ENCODE results near the gene CHD6.

CHD6 gene

DNA sequence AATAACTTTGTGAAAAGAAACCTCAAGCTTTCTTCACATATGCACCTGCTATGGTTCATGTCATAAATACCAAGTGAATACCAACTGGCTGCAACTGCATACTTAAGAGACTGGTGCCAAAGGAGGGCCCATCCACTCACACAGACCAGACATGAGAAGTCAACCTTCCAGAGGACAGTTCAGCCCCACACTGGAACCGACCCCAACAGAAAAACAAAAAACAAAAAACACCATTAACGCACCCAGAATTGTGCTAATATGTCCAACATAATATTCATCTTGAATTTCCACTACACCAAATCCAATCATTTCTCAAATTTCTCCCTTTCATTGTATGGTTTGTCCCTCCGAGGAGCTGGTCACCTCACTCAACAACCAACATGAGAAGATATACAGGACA, 42.8 kb downstream of the CHD6 start:
- DNase-seq (ENCODE audit: low read depth): no peak
- TF ChIP-seq, protein P1, sequence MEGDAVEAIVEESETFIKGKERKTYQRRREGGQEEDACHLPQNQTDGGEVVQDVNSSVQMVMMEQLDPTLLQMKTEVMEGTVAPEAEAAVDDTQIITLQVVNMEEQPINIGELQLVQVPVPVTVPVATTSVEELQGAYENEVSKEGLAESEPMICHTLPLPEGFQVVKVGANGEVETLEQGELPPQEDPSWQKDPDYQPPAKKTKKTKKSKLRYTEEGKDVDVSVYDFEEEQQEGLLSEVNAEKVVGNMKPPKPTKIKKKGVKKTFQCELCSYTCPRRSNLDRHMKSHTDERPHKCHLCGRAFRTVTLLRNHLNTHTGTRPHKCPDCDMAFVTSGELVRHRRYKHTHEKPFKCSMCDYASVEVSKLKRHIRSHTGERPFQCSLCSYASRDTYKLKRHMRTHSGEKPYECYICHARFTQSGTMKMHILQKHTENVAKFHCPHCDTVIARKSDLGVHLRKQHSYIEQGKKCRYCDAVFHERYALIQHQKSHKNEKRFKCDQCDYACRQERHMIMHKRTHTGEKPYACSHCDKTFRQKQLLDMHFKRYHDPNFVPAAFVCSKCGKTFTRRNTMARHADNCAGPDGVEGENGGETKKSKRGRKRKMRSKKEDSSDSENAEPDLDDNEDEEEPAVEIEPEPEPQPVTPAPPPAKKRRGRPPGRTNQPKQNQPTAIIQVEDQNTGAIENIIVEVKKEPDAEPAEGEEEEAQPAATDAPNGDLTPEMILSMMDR (conservative IDR thresholded peaks at IDR 0.05; ENCODE audit: low read depth, low read length): no peak
- no peak overlapping the region for H3K4me3 ChIP-seq (ENCODE audit: low read length)

DNA sequence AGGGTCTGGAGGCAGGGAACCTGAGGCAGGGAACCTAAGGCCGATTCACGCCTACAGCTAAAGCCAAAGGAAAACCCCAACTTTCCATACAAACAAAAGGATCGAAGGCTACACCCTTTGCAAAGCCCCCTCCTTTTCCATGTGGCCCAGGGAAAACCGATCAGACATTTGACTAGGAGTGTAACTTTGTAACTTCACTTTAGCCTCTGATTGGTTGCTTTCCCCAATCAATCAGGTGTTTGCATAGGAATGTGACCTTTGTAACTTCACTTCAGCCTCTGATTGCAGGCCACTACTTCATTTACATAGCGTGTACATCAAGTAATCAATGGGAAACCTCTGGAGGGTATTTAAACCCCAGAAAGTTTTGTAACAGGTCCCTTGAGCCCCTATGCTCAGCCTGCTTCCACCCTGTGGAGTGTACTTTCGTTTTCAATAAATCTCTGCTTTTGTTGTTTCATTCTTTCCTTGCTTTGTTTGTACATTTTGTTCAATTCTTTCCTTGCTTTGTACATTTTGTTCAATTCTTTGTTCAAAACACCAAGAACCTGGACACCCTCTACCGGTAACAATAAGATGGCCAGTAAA, 43.3 kb downstream of the CHD6 start:
- DNase-seq (ENCODE audit: low read depth): no peak
- TF ChIP-seq, protein P1 (conservative IDR thresholded peaks at IDR 0.05; ENCODE audit: low read depth, low read length): no peak
- no peak overlapping the region for H3K4me3 ChIP-seq (ENCODE audit: low read length)

DNA sequence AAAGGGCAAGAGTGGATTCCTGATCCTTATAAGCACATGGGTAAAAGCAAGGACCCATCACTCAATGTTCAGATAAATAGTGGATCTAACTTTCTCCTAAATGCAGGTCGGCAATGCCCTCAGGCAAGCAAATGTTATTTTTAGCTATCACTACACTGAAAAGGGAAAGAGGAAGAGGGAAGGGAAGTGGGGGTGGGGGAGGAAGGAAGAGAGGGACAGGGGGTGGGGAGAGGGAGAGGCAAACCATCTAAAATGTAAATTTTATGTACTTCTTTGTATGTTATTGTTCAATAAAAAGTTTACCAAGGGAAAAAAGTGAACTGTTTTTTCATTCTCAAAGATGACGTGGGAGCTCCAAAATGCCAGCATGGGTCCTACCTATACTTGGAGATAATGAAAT, 44.2 kb downstream of the CHD6 start:
- TF ChIP-seq, protein P1 (conservative IDR thresholded peaks at IDR 0.05; ENCODE audit: low read depth, low read length): no peak
- no peak overlapping the region for H3K4me3 ChIP-seq (ENCODE audit: low read length)
- DNase-seq (ENCODE audit: low read depth): no peak

DNA sequence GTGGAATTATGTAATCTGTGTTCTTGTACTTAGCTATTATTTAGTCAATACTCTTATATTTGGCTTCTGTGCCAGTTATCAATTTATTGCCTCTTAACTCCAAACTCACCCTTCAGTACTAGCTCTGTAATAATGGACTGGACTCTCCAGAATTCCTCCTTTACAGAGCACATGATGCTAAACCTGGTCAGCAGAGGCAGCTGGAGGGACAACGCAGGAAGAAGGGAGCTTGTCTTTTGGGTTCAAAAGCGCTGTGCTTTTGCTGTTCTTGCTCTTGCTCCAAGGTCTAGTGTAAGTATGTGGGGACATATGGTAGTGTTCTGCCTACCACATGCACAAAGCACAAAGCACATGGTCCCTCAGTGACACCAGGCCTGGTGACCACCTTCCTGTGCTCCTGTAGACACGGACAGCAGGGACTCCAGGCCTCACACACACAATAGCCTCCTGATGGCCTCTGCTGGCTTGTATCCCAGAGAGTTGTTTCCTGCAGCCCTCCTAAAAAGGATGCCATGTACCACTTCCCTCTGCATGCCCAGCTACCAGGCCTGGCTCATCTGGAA, 46.1 kb downstream of the CHD6 start:
- no peak for DNase-seq (ENCODE audit: low read depth)
- TF ChIP-seq, protein P1 (conservative IDR thresholded peaks at IDR 0.05; ENCODE audit: low read depth, low read length): no peak
- no peak overlapping the region for H3K4me3 ChIP-seq (ENCODE audit: low read length)

DNA sequence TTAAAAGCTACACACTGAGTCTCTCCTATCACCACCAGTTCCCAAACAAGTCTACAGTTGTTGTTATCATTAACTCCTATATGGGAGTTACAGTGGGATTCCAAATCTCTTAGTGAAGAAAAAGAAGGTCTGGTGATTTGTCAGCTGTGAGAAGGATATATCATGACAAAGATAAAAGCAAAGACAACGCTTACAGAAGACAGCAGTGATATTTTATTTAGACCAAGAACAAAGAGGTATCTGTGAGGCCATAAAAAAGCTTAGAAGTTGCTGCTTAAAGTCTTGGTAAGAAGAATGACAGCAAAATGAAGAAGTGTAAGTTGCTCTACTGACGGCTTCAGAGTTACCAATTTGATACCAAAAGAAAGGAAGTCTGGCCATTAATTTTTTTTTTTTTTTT, 47.2 kb downstream of the CHD6 start:
- H3K4me3 ChIP-seq (ENCODE audit: low read length): no peak overlapping the region
- DNase-seq (ENCODE audit: low read depth): no peak
- TF ChIP-seq, protein P1 (conservative IDR thresholded peaks at IDR 0.05; ENCODE audit: low read depth, low read length): no peak

DNA sequence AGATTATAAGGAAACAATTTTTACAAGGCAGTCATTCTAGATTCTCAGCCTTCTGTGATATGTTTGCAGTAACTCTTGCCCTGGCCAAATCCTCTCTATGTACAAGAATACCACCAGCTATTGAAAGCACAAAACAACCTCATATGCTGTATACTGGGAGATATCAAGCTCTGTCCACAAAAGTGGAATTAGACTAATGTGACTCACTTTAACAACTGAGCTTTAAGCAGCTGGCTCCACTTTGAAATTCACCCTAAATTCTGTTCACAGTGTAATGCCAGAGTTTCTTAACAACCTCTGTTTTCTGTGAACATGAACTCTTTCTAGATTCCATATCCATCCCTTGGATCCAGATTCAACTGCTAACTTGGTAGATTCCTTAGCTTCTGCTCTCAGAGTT, 47.6 kb downstream of the CHD6 start:
- no peak for DNase-seq (ENCODE audit: low read depth)
- no peak overlapping the region for H3K4me3 ChIP-seq (ENCODE audit: low read length)
- TF ChIP-seq, protein P1 (conservative IDR thresholded peaks at IDR 0.05; ENCODE audit: low read depth, low read length): no peak

- TF ChIP-seq, protein P1 (conservative IDR thresholded peaks at IDR 0.05; ENCODE audit: low read depth, low read length): no peak
- no peak for DNase-seq (ENCODE audit: low read depth)
- no peak overlapping the region for H3K4me3 ChIP-seq (ENCODE audit: low read length)
These were observed 50.6 kb downstream of the CHD6 start for GRCh38 chr20:41567615-41568014.
